GM10266 (cell line): Measurements from ENCODE around the gene SARDH.

Experiments used
- DNase-seq: peaks from one replicate; pipeline ENCODE4 v3.0.0; 2012; ENCODE audit errors: extremely low spot score
- CTCF ChIP-seq: IDR thresholded peaks from 2 replicates; pipeline ENCODE4 v1.5.1; 2012; ENCODE audit warnings: mild to moderate bottlenecking, low read depth; ENCODE audit not compliant: control insufficient read depth, insufficient read depth; ENCODE audit errors: missing control alignments

The SARDH gene

GRCh38 chr9:133715295-133715865 lies 22.8 kb downstream of the SARDH start:
- DNase-seq: no peak

GRCh38 chr9:133714606-133715294 lies 23.4 kb downstream of the SARDH start:
- no peak for TF ChIP-seq CTCF
- DNase-seq: no peak

More at GRCh38 chr9:133715295-133715865, 22.8 kb downstream of the SARDH start:
- TF ChIP-seq CTCF: no peak

- no peak for TF ChIP-seq CTCF
- DNase-seq: no peak
These were observed 24.1 kb downstream of the SARDH start for GRCh38 chr9:133713960-133714495.

- TF ChIP-seq CTCF: no peak
- DNase-seq: no peak
These were observed 24.8 kb downstream of the SARDH start for GRCh38 chr9:133713150-133713959.

- DNase-seq: no peak
- no peak for TF ChIP-seq CTCF
These were observed 25.7 kb downstream of the SARDH start for GRCh38 chr9:133712221-133713100.

- TF ChIP-seq CTCF: no peak
These were observed 26.5 kb downstream of the SARDH start for GRCh38 chr9:133711428-133712220.

More at GRCh38 chr9:133711428-133712220, 26.5 kb downstream of the SARDH start:
- no peak for DNase-seq
